ENCODE data around the gene LMTK2. TPM values are rescaled to one million over a fixed set of nuclear protein-coding genes. Genes with fewer than 3 reads are reported as not detected.

Gene LMTK2
- total and polyA plus RNA-seq, 2 experiments from 2014 or later, result 2.3 to 4.6 TPM

DNA sequence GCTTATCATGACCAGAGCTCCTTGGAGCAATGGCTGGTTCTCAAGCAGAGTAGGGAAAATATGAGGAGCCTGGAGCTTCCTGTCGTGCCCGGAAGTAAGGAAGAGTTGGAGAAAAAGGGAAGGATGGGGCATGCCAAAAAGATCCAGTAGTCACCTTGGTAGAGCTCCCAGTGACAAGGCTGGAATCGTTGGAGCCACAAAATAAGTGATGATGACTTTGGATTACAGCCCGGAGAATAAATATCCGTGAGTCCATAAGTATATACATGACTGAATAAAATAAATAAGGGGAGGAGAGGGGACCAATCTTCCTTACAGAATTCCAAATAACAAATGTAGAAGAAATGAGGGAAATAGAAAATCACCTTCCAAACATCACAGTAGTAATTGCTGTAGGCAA lies 29.3 kb downstream of the LMTK2 start:
- Histone ChIP-seq H3K9me2 (ENCODE audit: insufficient read depth) (no peaks in the 10 kb centered on the region), H4K20me1 (ENCODE audit: insufficient read depth) (peaks cover 4% of the 10 kb centered on the region; the same call in 1 of the 2 replicates), H3K9me3 (ENCODE audit: low read depth) (no peaks in the 10 kb centered on the region), H3F3A (ENCODE audit: insufficient read depth) (peaks cover 28% of the 10 kb centered on the region), H3K27ac (no peak overlapping the region), H2AFZ (no peak overlapping the region), H3K36me3 (ENCODE audit: low read depth) (no peaks in the 10 kb centered on the region), H3K27me3 (replicated peaks; ENCODE audit: insufficient read depth) (no peaks in the 10 kb centered on the region), H3K79me2 (ENCODE audit: insufficient read depth) (peaks cover 13% of the 10 kb centered on the region; the same call in 1 of the 2 replicates), H3K4me2 (ENCODE audit: unreplicated experiment) (no peak overlapping the region), H3K9ac (no peak overlapping the region), H3K4me1 (ENCODE audit: insufficient read depth) (peaks cover 26% of the 10 kb centered on the region), H3K4me3 (no peak overlapping the region)
- WGBS, 2 experiments (ENCODE audit: low coverage in 1 of 2, low lambda C conversion rate in 2 of 2, missing lambda C conversion rate in 2 of 2), result 59 to 64% methylated on average over 5 of the region's 5 CpGs
- in situ Hi-C loops (cut with MboI), result no loop called here
- no peak for DNase-seq
- no peak for TF ChIP-seq EZH2 (IDR thresholded peaks at IDR 0.05; ENCODE audit: insufficient read depth, poor library complexity, severe bottlenecking)
- TF ChIP-seq EZH2phosphoT487 (IDR thresholded peaks at IDR 0.05; ENCODE audit: insufficient read depth, low read depth), result no peak

DNA sequence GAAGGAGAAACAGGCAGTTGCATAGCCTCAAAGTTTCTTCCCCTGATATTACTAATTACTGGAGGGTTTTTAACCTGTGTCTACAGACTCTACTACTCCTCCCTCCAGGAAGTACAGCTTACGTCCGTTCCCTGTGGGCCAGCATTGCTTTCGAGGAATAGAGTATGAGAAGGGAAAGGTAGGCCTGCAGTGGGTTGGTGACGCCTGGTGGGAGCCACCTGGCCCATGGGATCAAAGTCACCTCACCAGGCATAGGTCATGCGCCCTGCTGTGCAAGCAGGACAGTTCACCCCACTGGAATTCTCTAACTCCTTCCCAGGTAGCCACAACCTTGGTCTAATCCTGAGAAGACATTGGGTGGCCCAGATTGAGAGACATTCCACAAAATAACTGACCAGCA lies 29.8 kb downstream of the LMTK2 start:
- H4K20me1 ChIP-seq (ENCODE audit: insufficient read depth), result peaks cover 4% of the 10 kb centered on the region; the same call in 1 of the 2 replicates
- H3K9me2 ChIP-seq (ENCODE audit: insufficient read depth), result no peaks in the 10 kb centered on the region
- H3K27ac ChIP-seq, result no peak overlapping the region
- no peak overlapping the region for H3K9ac ChIP-seq
- H3K36me3 ChIP-seq (ENCODE audit: low read depth), result no peaks in the 10 kb centered on the region
- H3F3A ChIP-seq (ENCODE audit: insufficient read depth), result peaks cover 23% of the 10 kb centered on the region
- H3K4me1 ChIP-seq (ENCODE audit: insufficient read depth), result peaks cover 22% of the 10 kb centered on the region
- H3K4me2 ChIP-seq (ENCODE audit: unreplicated experiment), result no peak overlapping the region
- DNase-seq, result no peak
- H3K79me2 ChIP-seq (ENCODE audit: insufficient read depth), result peaks cover 13% of the 10 kb centered on the region; the same call in 1 of the 2 replicates
- H3K9me3 ChIP-seq (ENCODE audit: low read depth), result no peaks in the 10 kb centered on the region
- H2AFZ ChIP-seq, result no peak overlapping the region
- in situ Hi-C loops (cut with MboI), result no loop called here
- H3K4me3 ChIP-seq, result no peak overlapping the region
- H3K27me3 ChIP-seq (replicated peaks; ENCODE audit: insufficient read depth), result no peaks in the 10 kb centered on the region
- 99 to 100% methylated on average over 5 of the region's 5 CpGs for WGBS, 2 experiments (ENCODE audit: low coverage in 1 of 2, low lambda C conversion rate in 2 of 2, missing lambda C conversion rate in 2 of 2)
- TF ChIP-seq EZH2 (IDR thresholded peaks at IDR 0.05; ENCODE audit: insufficient read depth, poor library complexity, severe bottlenecking) (no peak), EZH2phosphoT487 (IDR thresholded peaks at IDR 0.05; ENCODE audit: insufficient read depth, low read depth) (no peak)

DNA sequence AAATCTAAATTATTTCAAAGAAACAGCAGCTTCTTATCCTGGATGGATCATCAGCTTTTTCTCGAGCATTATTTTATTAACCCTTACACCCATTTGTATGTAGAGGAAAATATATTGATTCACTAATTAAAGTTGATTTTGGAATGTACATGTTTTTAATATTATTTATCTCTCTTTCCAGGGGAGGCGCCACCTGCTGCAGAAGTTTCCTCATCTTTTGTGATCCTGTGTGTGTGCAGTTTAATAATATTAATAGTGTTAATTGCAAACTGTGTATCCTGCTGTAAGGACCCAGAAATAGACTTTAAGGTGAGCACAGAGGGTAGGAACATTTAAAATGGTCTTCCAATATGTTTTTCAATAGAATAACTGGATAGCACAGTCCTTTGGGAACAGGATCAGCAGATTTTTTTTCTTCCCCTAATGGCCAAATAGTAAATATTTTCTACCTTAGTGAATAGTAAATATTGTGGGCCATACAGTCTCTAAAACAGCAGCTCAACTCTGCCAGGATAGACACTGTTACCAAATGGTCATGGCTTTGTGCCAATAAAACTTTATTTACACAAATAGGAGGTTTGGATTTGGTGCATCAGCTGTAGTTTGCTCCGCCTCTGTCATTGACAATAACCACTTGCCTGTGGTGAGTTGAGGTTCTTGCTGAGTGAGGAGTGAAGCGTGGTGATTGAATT lies 30.6 kb downstream of the LMTK2 start:
- 86 to 96% methylated on average over 4 of the region's 4 CpGs for WGBS, 2 experiments (ENCODE audit: low coverage in 1 of 2, low lambda C conversion rate in 2 of 2, missing lambda C conversion rate in 2 of 2)

DNA sequence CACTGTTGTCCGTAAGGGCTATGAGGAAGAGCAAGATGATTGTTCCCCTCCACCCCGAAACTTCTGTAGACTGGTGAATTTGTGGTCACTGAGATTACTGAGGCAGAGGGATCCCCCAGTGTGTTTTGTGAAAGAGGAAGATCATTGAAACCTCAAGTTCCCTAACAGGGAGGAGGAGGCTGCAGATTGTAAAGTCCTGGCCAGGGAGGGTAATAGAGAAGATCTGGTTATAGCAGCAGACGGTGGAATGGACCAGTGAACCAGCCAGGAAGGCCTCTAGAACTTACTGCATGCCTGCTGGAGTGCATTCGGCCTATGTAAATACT lies 31.1 kb downstream of the LMTK2 start:
- no peaks in the 10 kb centered on the region for H3K36me3 ChIP-seq (ENCODE audit: low read depth)
- whole genome bisulfite sequencing, 2 experiments (ENCODE audit: low coverage in 1 of 2, low lambda C conversion rate in 2 of 2, missing lambda C conversion rate in 2 of 2), result 90 to 97% methylated on average over 4 of the region's 4 CpGs

More for the DNA sequence above, 30.6 kb downstream of the LMTK2 start:
- Histone ChIP-seq H3F3A (ENCODE audit: insufficient read depth) (peaks cover 19% of the 10 kb centered on the region), H2AFZ (no peak overlapping the region), H3K4me2 (ENCODE audit: unreplicated experiment) (no peak overlapping the region), H3K27me3 (replicated peaks; ENCODE audit: insufficient read depth) (no peaks in the 10 kb centered on the region), H3K9me3 (ENCODE audit: low read depth) (no peaks in the 10 kb centered on the region), H3K9ac (no peak overlapping the region), H3K4me3 (no peak overlapping the region), H3K27ac (no peak overlapping the region), H3K4me1 (ENCODE audit: insufficient read depth) (peaks cover 13% of the 10 kb centered on the region), H3K36me3 (ENCODE audit: low read depth) (no peaks in the 10 kb centered on the region), H4K20me1 (ENCODE audit: insufficient read depth) (peaks cover 4% of the 10 kb centered on the region; the same call in 1 of the 2 replicates), H3K79me2 (ENCODE audit: insufficient read depth) (peaks cover 13% of the 10 kb centered on the region; the same call in 1 of the 2 replicates), H3K9me2 (ENCODE audit: insufficient read depth) (no peaks in the 10 kb centered on the region)
- TF ChIP-seq EZH2phosphoT487 (IDR thresholded peaks at IDR 0.05; ENCODE audit: insufficient read depth, low read depth), result no peak
- no peak for TF ChIP-seq EZH2 (IDR thresholded peaks at IDR 0.05; ENCODE audit: insufficient read depth, poor library complexity, severe bottlenecking)
- in situ Hi-C loops (cut with MboI), result no loop called here
- no peak for DNase-seq

More for the DNA sequence above, 31.1 kb downstream of the LMTK2 start:
- Histone ChIP-seq H3K9ac (no peak overlapping the region), H3K9me3 (ENCODE audit: low read depth) (no peaks in the 10 kb centered on the region), H2AFZ (no peak overlapping the region), H3K4me2 (ENCODE audit: unreplicated experiment) (no peak overlapping the region), H3K4me3 (no peak overlapping the region), H3K27me3 (replicated peaks; ENCODE audit: insufficient read depth) (no peaks in the 10 kb centered on the region), H3K9me2 (ENCODE audit: insufficient read depth) (no peaks in the 10 kb centered on the region), H3K79me2 (ENCODE audit: insufficient read depth) (peaks cover 8% of the 10 kb centered on the region; the same call in 1 of the 2 replicates), H4K20me1 (ENCODE audit: insufficient read depth) (peaks cover 4% of the 10 kb centered on the region; the same call in 1 of the 2 replicates), H3K27ac (no peak overlapping the region), H3F3A (ENCODE audit: insufficient read depth) (peaks cover 14% of the 10 kb centered on the region), H3K4me1 (ENCODE audit: insufficient read depth) (peaks cover 9% of the 10 kb centered on the region)
- DNase-seq, result no peak
- in situ Hi-C loops (cut with MboI), result no loop called here
- TF ChIP-seq EZH2phosphoT487 (IDR thresholded peaks at IDR 0.05; ENCODE audit: insufficient read depth, low read depth), result no peak
- no peak for TF ChIP-seq EZH2 (IDR thresholded peaks at IDR 0.05; ENCODE audit: insufficient read depth, poor library complexity, severe bottlenecking)
